GM12874 (cell line): Measurements from ENCODE around the gene ABR.
A peak's percentile ranks its signal among the peaks of the same experiment; 100 is the strongest.

Source experiments
- TF ChIP-seq, protein P1 (sequence below): IDR thresholded peaks from 2 replicates; pipeline ENCODE4 v1.5.1; 2011; ENCODE audit warnings: low read depth, mild to moderate bottlenecking, control low read depth, low read length, moderate library complexity; ENCODE audit not compliant: insufficient read depth

ABR gene

DNA sequence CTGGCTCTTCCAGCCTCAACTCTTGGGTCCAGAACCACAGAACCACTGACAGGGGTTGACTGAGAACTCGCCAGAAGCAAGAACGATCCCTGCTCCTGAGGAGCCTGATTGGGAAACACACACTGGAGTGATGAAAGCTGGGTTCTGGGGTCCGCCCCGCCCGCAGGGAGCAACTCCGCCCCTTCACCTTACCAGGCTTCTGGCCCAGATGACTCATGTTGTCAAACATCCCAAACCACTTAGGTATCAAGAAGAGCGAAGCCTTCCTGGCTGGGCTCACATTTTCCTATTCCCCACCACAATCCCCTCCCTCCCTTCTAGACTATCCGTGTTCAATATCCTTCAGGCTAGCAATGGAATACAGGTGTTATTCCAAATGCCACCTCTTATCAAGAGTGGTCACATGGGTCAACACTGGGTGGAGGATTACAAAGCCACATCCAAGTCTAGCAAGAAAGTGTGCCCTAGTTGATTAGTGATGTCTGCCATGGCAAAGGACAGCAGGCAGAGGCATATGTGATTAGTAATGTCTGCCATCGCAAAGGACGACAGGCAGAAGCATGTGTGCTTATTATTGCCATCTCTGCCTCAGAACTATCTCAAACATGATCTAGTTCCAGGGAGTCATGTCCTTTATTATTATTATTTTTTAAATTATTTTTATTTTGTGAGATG, 112.4 kb downstream of the ABR start:
- TF ChIP-seq, protein P1, sequence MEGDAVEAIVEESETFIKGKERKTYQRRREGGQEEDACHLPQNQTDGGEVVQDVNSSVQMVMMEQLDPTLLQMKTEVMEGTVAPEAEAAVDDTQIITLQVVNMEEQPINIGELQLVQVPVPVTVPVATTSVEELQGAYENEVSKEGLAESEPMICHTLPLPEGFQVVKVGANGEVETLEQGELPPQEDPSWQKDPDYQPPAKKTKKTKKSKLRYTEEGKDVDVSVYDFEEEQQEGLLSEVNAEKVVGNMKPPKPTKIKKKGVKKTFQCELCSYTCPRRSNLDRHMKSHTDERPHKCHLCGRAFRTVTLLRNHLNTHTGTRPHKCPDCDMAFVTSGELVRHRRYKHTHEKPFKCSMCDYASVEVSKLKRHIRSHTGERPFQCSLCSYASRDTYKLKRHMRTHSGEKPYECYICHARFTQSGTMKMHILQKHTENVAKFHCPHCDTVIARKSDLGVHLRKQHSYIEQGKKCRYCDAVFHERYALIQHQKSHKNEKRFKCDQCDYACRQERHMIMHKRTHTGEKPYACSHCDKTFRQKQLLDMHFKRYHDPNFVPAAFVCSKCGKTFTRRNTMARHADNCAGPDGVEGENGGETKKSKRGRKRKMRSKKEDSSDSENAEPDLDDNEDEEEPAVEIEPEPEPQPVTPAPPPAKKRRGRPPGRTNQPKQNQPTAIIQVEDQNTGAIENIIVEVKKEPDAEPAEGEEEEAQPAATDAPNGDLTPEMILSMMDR: no peak

DNA sequence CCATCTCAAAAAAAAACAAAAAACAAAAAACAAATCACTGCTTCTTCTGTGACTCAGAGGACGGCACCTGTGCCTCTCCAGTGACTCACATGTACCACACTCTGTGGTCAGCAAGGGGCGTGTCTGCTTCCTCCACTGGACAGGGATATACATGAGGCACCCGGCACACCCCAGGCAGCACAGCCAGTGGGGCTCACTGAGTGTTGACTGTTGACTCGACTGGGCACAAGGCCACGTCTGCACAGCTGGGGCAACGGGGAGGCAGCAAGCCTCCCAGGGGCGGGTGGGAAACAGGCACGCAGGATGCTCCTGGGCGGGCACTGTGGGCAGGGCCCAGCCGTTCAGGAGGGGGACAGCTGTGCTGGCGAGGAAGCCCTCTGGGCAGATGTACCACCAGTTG, 118.8 kb downstream of the ABR start:
- TF ChIP-seq, protein P1: no peak

DNA sequence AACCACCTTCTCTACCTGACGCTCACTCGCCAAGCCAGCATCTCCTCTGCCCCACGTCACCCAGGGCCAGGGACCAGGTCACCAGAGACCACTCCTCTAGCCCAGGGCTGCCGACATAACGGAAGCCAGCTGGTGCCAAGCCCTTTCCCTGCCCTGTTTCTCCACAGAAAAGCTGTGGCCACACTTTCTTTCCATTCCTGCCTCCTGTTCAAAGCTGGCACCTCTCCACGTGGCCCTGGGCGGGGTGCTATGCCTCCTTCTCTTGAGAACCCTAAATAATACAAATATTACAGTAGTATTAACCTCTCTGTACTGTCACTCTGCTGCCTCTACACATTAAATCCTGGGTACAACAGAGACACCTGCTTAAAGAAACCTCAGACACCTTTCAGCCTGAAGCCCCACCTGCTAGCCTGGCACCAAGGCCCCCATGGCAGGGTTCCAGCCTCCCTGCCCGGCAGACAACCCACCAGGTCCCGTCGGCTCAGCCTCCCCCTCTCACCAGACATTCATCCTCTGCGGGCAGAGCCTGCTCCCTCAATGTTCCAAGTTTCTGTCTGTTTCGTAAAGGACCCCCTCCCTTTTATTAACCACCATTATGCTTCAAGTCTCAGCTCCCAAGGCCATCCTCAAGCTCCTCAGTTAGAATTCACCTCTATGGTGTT, 120.5 kb downstream of the ABR start:
- TF ChIP-seq, protein P1: no peak

DNA sequence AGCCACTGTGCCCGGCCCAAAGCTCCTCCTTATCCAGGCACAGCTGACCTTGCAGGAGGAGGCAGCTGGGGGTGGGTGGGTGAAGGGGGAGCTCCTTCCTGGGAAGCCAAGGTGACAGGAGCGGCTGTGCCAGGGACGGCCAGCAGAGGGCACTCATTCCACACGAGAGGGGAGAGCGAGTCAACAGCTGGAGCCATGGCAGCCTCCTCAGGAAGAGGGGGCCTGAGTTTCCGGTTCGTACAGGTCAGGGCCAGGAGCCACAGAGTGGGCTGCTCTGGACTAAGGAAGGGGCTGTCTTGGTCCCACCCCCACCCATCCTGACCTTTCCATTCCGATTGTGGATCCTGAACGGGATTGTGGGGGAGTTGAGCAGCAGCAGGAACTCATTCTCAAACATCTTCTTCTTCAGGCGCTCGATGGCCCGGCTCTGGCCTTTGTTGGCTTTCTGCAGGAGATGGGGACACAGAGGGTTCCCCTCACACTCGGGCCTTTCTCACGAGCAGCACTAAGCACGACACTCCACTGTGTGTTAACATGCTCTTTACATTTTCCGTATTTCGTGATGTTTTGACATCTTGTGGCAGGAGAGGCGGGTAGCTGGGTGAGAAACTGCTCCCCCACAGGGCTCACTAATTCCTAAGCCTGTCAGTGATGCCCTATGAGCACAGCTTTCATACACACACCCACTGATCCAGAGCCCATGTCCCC, 121.2 kb downstream of the ABR start:
- TF ChIP-seq, protein P1: peak; percentile 59

DNA sequence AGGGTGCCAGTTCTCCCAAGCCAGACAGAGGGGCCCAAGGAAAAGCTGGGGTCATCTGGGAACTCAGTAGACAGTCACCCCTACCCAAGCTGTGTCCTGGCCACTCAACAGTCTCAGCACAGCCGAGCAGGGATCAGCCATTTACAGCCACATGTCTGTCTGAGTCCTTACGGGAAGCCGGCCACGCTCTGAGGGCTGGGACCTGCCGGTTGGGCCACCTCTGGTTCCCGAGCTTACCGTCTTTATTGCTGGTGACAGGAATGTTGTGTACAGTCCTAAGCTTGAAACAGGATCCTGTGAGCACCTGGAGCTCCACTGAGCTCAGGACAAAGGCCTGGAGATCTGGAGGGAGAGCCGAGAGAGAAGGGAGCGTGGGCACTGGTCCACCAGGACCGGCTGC, 123.0 kb downstream of the ABR start:
- TF ChIP-seq, protein P1: no peak

DNA sequence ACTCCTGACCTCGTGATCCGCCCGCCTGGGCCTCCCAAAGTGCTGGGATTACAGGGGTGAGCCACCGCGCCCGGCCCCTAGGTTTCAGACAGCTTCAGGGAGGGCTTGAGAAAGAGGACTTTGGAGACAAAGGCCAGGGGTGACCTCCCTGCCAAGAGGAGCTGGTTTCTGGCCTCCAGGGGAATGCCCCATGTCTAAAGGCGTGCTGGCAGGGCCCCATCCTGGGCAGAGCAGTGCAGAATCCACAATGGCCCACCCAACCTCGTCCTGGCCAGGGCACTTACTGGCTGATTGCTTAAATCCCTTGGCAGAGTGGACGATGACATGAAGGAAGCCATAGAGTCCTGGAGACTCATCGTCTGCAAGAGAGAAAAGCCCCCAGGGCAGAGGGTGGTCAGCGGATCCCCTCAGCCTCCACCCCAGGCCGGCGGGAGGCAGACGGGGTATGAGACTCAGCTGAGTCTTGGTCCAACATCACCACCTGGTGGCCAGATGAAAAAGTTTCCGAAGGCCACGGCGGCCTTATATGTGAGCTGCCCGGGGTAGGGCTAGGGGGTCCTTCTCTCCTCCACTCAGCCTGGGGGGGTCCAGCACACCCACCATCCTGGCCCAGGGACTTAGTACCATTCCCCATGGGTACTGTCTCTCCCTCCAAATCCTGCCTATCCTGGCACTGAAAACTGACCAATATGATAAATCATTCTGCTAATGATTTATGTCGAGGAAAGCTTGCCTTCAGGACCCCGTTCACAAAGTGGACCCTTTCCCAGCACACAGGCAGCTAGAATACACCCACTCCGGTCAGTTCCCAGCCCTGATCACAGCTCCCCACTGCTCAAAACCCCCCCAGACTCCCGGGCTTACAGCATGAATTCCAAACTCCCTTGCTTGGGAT, 123.8 kb downstream of the ABR start:
- TF ChIP-seq, protein P1: peak; percentile 63
